GM06990 (cell line): ENCODE data around the gene GSTM3.

Experiments used
- DNase-seq: peaks from one replicate; pipeline ENCODE4 v3.0.0-alpha.2; 2011; ENCODE audit not compliant: insufficient read length; ENCODE audit errors: extremely low read depth
- H3K27me3 ChIP-seq: replicated peaks from 2 replicates; pipeline ENCODE4 v1.6.0; 2011; ENCODE audit warnings: low read length; ENCODE audit not compliant: control insufficient read depth, insufficient read depth
- H3K36me3 ChIP-seq: 2 replicates; pipeline ENCODE4 v1.5.1; 2011; ENCODE audit warnings: low read length; ENCODE audit not compliant: control insufficient read depth, insufficient read depth
- H3K4me3 ChIP-seq: replicated peaks from 2 replicates; pipeline ENCODE4 v1.5.1; 2011; ENCODE audit warnings: low read depth, mild to moderate bottlenecking, control low read depth, low read length
- TF ChIP-seq, protein P1 (sequence below): IDR thresholded peaks from 2 replicates; pipeline ENCODE4 v1.5.1; 2011; ENCODE audit warnings: low read length, control low read depth, mild to moderate bottlenecking, inconsistent platforms; ENCODE audit not compliant: insufficient read depth, poor library complexity, severe bottlenecking

GSTM3 gene

DNA sequence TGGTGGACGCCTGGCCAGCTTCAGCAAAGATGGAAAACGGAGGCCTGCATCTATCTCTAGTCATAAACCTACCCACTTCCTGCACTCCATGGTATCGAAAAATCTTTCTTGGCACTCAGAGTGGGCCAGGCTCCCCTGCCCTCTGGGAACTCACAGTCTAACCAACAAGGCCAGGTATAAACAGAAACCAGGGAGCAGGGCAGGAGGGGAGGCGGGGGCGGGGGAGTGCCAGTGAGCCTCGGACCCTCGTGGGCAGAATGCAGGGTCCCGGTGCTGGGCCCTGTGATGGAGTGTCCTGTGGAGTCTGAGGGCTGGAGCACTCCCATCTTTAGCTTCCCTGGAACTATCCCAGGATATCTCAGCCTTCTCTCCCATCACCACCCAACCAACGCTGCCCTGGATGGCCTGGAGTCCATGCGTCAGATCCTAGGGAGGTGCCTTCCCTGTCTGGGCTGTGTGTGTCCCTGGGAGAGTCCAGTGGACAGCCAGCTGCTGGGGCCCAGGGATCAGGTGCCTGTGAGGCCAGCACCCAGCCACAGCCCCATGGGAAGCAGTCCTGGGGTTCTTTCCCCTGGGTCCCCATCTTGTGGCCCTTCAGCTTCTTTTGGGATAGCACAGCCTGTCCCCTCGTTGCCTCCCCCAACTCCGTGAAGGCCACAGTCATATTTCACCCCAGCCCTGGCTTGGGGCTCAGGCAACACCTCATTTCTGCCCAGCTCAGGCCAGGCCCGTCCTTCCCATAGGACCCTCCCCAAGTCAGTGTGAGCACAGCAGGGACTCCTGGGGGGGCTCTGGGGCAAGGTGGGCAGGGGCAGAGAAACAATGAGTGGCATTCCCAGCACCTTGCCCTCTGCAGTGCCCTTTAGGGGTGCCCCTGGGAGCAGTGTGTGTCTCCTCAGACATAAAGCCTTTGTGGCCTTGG, 24.0 kb upstream of the GSTM3 start:
- H3K36me3 ChIP-seq, result no peaks in the 10 kb centered on the region
- TF ChIP-seq, protein P1, sequence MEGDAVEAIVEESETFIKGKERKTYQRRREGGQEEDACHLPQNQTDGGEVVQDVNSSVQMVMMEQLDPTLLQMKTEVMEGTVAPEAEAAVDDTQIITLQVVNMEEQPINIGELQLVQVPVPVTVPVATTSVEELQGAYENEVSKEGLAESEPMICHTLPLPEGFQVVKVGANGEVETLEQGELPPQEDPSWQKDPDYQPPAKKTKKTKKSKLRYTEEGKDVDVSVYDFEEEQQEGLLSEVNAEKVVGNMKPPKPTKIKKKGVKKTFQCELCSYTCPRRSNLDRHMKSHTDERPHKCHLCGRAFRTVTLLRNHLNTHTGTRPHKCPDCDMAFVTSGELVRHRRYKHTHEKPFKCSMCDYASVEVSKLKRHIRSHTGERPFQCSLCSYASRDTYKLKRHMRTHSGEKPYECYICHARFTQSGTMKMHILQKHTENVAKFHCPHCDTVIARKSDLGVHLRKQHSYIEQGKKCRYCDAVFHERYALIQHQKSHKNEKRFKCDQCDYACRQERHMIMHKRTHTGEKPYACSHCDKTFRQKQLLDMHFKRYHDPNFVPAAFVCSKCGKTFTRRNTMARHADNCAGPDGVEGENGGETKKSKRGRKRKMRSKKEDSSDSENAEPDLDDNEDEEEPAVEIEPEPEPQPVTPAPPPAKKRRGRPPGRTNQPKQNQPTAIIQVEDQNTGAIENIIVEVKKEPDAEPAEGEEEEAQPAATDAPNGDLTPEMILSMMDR, result no peak
- H3K27me3 ChIP-seq, result no peaks in the 10 kb centered on the region; the same call in 1 of the 2 replicates
- no peak overlapping the region for H3K4me3 ChIP-seq
- no peak for DNase-seq

DNA sequence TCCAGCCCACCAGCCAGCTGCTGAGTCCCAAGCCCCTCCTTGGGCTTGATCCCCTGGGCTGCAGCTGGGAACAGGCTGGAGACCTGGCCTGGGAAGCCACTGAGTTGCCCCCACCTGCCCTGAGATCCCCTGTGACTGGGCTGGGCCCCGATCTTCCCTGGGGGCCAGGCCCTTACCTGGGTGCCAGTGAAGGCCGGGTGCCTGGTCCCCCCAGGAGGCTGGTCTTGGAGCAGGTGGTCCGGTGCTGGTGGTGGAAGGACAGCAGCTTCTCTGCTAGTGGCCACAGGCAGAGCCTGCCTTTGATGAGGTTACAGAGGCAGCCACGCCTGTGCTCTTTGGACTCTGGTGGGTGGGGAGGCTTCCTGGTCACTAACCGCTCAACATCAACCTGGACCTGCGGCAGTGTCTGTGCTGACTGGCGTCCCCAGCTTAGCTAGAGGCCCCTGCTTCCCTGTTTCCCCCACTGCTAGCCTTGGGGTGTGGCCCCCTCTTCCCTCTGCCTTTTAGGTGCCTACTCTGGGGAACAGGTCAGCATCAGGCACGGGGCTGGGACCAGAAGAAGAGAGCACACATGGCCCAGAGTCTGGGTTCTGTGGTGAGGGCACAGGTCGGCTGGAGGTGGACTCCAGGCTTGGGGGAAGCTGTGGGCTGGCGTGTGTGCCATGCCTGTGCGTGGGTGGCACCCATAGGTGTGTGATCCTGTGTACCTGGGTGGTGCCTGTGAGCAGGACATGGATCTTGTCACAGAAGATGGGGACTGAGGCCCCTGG, 23.0 kb upstream of the GSTM3 start, which contains the start of gene EPS8L3:
TSS of gene EPS8L3 (minus strand) at position 278 of the 770 bp plus-strand sequence. CDS start 2,174 bp downstream, outside the sequence.
- no peaks in the 10 kb centered on the region for H3K36me3 ChIP-seq
- H3K4me3 ChIP-seq, result no peak within 1 kb of the TSS
- no peaks in the 10 kb centered on the region; the same call in 1 of the 2 replicates for H3K27me3 ChIP-seq
- DNase-seq, result no peak
- TF ChIP-seq, protein P1, result no peak

DNA sequence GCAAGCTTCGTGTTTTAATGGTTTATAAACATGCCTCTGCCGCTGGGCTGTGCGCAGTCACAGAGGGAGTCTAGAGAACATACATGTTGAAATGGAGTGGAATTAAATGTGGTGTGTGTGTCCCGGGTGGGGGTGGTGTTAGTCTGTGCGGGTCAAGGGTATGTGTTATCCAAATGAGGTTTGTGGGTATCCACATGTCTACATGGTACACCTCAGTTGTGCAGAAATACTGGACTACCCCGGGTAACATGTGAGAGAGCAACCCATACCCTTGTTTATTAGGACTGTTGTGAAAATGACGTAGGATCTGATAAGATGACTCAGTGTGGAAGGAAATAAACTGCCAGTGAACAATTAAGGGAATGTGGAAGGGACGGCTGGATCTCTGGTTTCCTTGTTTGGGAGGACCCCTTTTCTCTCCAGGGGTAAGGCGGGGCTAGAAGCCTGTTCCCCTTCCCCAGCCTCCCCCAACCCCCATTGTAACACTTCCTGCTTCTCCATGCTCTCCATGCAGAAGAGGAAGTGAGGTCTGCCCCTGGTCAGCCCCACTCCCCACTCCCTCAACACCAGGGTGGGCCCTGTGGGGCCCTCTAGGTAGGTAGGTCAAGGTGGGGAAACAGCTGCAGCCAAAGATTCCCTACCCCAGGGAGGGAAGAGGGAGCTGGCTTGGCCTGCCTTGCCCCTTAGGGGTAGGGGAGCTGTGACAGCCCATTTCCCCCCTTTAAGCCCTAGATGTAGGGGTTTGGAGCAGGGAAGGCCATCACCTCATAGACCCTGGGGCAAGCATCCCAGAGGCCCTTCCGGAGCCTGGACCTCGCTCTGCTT, 22.2 kb upstream of the GSTM3 start:
- TF ChIP-seq, protein P1, result no peak
- Histone ChIP-seq H3K27me3 (no peaks in the 10 kb centered on the region; the same call in 1 of the 2 replicates), H3K36me3 (no peaks in the 10 kb centered on the region), H3K4me3 (no peak overlapping the region)
- DNase-seq, result no peak

DNA sequence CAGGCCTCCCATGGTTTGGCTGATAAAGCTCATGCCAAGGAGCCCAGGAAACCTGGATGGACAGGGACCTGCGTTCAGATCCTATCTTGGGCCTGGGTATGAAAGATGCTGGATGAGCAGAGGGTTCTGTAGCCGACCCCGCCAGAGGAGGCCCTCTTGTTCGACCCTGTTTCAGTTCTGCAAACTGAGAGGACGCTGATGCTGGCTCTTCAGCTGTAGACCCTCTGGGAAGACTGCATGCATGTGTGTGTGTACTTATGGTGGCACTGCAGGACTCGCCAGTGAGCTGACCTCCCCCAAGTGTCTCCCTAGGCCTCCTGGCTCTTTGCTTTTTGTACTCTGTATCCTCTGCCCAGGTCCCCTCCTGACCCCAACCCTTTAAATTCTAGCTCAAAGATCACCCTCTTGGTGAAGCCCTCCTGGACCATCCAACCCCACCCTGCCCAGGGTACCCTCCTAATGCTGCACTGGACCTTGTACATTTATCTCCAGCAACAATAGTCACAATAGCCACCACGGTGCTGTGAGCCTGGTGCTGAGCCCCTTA, 21.3 kb upstream of the GSTM3 start:
- Histone ChIP-seq H3K4me3 (no peak overlapping the region), H3K27me3 (no peaks in the 10 kb centered on the region; the same call in 1 of the 2 replicates), H3K36me3 (no peaks in the 10 kb centered on the region)
- no peak for DNase-seq
- TF ChIP-seq, protein P1, result no peak
